Activated T-helper 1 cell treated with Interleukin-2 at 50 U/mL for 16 hours (primary cell): Measurements from ENCODE around the gene MYO18B.

Experiments used
- DNase-seq: peaks from one replicate; pipeline ENCODE4 v3.0.0-alpha.2; 2020; ENCODE audit warnings: low read depth

The MYO18B gene

DNA sequence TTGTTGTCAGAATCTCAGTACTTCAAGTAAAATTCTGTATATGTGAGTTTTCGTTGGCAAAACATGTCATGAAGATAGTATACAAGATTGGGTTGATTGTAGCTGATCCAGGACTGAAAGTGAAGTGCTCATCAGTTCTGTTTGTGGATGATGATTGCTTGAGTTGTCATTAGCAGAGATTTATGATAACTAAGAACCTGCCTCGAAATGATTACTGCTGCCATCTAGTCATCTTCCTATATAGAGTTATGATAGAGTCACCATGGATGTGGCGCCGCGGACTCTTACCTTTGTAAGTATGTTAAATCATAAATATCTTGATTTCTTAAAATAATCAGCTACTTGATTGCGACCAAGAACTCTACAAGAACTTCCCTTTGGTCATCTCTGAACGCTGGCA lies 27.9 kb upstream of the MYO18B start:
- no peak for DNase-seq

- DNase-seq, result no peak
Observed at GRCh38 chr22:25714739-25715138, 27.2 kb upstream of the MYO18B start.

DNA sequence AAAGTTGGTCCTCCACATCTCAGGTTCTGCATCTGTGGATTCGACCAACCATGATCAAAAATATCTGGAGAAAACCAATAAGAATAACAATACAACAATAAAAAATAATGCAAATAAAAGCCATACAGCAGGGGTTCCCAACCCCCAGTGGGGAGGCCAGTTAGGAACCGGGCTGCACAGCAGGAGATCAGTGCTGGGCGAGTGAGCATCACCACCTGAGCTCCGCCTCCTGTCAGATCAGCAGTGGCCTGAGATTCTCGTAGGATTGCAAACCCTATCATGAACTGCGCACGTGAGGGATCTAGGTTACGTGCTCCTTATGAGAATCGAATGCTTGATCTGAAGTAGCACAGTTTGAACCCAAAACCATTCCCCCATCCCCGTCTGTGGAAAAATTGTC lies 25.4 kb upstream of the MYO18B start:
- no peak for DNase-seq

- DNase-seq, result no peak
Observed at GRCh38 chr22:25718135-25718840, 23.7 kb upstream of the MYO18B start.

DNA sequence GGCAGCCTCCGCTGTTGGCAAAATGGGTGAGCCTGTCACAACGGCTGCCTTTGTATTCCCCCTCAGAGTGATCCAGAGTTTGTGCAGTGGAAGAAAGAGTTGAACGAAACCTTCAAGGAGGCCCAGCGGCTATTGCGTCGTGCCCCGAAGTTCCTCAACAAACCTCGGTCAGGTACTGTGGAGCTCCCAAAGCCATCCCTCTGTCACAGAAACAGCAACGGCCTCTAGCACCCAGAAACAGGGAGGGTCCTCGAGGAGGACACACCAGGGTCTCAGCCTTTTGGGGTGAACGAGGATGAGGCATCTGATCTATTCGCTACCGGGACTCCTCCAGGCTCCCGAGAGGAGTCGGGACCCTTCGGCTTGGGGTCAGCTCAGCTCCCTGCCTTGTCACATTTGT lies 19.8 kb upstream of the MYO18B start:
- DNase-seq, result no peak

GRCh38 chr22:25722626-25723025 lies 19.4 kb upstream of the MYO18B start:
- DNase-seq, result no peak

GRCh38 chr22:25726241-25726640 lies 15.7 kb upstream of the MYO18B start:
- DNase-seq, result no peak

DNA sequence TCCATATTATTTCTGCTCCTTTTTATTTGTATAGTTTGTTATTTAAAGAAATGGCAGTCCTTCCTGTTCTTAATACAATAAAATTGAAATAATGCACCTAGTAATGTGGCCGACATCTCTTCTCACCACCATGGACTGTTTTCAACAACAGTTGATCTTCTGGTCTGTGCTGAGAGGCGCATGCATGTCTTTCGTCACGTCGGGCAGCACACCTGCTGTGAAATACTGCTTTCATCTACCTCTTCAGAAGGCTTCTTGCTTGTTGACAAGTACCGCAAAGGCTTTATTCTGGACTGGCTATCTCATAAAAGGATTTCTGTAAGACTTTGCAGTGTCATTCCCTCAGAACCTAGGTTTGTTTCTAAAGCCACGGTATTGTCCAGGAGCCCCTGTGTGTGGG lies 13.9 kb upstream of the MYO18B start:
- DNase-seq, result no peak

DNA sequence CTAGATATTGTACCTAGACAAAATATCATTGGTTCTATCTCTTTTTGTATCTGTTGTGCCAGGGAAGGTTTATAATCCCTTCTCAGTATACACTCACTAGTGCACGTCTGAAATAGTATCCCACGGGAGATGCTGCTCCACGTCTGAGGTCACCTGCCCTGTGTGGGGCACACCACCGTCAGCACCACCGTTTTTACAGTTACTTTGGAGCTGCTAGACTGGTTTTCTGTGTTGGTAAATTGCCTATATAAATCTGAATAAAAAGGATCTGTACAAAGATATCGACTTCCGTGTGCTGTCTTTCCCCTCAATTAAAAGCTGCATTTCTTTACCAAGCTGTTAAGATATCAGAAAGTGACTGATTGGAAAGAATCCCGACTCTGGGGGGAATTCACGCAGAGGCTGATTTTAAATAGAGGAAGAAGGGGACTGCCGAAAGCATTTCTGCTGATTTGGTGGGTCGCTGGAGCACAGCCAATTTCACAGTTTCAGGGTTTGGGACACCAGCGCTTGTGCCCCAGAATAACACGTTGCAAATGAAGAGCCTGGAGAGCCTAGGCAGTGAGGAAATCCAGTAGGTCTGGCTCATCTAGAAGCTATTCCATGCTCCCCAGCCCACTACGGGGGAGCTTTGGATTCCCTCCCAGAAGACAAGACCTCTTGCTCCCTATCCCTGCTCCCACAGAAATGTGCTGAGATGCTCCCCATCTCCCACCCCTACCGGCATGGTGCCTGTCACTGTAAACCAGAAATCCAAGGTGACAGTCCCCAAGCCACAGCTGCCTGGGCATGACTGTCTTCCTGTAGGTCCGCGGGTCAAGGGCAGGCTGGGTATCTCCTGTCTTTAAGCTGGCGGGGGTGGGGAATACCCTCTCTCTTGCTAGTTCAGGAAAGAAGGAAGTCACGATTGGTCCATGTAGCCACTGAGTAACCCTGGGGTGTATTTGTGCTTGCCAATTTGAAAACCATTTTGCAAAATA lies 12.7 kb upstream of the MYO18B start:
- DNase-seq, result no peak

DNA sequence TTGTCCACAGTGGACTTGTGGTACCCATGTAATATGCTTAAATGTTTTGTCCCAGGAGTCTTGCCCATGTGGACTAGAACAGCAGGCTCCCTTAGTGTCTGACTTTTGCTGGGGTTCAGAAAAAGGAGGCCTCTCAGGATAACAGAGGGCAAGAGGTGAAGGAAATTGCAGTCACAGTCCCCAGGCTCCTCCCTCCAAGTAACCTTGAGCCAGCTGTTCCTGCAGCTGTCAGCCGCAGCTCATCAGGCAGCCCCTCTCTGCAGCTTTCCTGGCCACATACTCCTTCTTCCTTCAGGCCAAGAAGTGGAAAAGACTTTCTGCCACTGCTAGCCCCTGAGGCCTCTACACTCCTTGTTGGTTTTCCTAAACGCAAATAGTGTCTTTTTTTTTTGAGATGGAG lies 6.3 kb upstream of the MYO18B start:
- no peak for DNase-seq

DNA sequence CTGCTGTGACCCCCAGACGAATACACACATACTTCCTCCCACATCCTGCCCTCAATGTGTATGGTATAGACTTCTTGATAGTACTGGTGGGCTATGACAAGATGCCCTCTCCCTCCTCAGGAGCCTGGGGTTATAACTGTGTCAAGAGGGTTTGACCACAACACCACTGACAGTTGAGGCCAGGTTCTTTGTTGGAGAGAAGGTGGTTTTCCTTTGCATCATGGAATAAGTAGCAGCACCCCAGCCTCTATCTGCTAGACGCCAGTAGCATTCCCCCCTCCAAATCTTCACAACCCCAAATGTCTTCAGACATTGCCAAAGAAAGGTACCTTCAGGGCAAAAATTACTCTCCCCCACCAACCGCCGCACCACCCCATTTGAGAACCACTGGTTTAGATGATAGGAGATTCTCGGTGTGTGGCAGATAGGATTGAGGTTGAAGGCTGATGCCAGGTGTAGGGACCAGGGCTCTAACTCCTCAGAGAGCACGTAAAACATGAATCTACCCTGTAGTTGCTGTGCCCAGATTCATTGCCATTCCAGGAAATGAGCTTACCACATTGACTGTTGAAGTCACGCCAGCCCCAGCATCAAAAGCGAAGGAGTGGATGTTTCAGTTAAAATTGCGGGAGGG lies 5.5 kb upstream of the MYO18B start:
- no peak for DNase-seq

GRCh38 chr22:25739659-25740344 lies 2.2 kb upstream of the MYO18B start:
- no peak for DNase-seq

- DNase-seq, result no peak
Observed at GRCh38 chr22:25742918-25743708, 1.1 kb downstream of the MYO18B start.

- DNase-seq, result no peak
Observed at GRCh38 chr22:25744694-25745093, 2.7 kb downstream of the MYO18B start.

DNA sequence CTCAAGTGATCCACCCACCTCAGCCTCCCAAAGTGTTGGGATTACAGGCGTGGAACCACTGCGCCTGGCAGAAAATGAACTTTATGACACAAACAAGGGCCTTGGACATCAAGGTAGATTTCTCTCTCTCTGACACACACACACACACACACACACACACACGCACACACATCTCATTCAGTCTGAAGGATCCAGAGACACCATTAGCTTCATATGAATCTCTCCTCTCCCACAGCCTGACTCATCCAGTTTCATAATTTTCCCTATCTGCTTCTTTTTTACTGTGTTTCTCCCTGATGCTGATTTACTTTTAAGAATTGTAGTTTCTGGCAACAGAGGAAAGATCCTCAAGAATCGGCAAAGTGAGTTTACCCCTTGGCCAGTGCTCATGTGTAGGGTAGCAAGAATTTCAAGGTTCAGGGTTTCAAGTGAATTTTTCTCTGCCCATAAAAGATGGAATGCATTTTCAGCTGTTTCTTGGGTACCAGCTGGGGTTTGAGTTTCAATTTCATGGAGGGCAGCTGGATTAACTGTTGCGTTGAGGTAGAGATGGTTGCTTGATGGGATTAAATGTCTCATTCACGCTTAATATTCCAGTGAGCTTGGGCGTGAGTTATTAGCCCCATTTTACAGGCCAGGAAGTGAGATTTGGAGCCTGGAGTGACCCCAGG lies 3.5 kb downstream of the MYO18B start:
- no peak for DNase-seq

DNA sequence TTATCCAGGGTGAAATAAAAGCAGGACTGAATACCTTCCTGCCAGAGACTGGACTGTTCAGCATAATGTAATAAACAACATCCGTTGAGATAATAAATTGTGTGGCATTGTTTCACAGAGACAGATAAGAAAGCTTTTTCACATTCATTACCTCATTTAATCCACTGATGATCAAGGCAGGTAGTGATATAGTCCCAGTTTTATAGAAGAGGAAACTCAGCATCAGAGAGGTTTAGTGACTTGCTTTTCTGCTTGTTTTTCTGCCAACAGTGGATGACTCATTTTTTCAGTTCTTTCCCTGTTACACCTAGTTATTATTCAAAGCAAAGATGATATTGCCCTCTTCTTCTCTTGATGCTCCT lies 4.0 kb downstream of the MYO18B start:
- no peak for DNase-seq

DNA sequence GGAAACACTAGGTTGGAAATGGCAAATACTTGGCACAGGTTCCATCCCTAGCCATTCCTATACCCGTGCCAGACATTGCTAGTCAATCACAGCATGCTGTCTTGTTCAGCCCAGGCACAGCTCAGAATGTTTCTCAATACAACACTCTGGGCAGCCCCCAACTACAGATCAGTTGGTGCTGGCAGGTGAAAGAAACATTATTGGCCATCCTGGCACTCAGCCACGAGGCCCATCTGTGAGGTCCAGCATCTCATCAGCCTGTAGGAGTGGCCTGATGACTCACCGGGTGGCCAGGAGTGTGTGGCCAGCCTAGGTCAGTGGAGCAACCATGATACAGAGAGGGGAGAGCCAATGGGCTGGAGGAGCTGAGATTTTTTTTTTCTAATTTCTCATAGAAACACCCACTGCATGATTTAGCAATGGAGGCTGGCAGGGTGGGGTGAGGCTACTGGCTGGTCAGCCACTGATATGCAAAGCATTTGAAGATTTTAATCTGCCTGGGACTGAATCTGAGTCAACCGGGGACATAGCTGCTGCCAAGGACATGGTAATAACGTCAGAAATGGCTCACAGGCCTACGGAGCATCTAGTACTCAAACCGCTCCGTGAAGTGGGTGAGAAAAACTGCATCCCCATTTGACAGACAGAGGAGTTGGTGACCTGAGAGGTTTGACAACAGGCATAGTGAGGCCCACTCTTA lies 5.4 kb downstream of the MYO18B start:
- no peak for DNase-seq

- no peak for DNase-seq
Observed at GRCh38 chr22:25748140-25748539, 6.2 kb downstream of the MYO18B start.

DNA sequence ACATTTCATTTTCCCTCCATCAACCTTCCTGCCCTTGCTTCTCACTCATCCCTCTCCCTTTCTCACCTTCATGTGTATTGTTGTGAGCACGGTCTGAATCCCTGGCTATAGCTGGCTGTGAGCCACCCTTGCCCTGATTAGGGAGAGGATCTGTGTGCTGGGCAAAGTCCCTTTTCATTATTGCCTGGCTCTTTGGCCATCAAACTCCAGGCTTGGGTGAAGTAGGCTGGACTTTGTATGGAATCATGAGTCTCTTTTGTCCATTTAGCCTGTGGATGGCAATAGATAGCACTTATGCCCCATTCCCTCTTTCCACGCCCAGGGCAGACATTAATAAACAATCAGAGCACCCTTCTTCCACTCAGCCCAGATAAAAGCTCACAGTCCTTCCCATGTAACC lies 6.7 kb downstream of the MYO18B start:
- no peak for DNase-seq

DNA sequence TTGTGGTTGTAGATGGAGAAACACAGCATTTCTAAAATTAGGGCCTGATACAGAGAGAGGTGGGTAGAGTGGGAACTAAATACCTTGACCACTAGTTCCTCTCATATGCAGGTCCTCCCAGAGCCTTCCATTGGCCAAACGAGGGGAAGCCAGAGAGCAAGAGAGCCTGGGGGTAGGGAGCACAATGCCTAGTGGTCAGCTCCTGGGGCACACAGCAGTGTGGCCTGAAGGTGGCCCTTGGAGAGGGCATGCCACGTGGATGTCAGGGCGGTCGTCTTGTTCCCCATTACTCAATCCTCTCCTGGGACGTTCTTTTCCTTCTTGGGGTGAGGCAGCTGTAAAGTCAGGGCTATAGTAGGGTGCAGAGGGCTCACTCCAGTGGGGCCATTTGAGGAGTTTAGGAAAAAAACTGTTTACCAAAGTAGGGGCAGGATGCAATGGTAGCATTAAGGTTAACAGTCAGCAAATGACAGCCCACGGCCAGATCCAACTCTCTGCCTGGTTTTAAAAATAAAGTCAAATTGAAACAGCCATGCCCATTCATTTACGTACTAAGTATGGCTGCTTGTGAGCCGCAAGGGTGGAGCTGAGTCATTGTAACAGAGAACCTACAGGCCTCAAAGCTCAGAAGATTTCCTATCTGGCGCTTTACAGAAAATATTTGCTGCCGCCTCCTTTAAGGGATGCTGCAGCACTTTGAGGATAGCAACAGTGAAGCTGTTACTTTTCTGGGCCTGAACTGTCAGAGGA lies 7.6 kb downstream of the MYO18B start:
- no peak for DNase-seq
